AG04449 (cell line): Measurements from ENCODE around the gene CCDC160.

Source experiments
- CTCF ChIA-PET: fragments of 350-600 bp; formaldehyde crosslinking; extraction: SDS; loops from one replicate; lab custom pipeline; 2021; ENCODE audit warnings: antibody characterized with exemption; lab: Yijun Ruan, JAX
- POLR2A ChIA-PET: fragments of 400-600, 350-600 bp; formaldehyde crosslinking; extraction: SDS; loops from one replicate; lab custom pipeline; 2020; ENCODE audit warnings: antibody characterized with exemption, inconsistent platforms; lab: Yijun Ruan, JAX
- DNase-seq: peaks from one replicate; pipeline ENCODE4 v3.0.0-alpha.2; 2010; ENCODE audit warnings: low read depth, low spot score
- H3K4me3 ChIP-seq: 2 replicates; pipeline ENCODE4 v1.5.1; 2011; ENCODE audit warnings: low read depth, mild to moderate bottlenecking, control low read depth, low read length
- CTCF ChIP-seq: IDR thresholded peaks from one replicate; pipeline ENCODE4 v1.5.1; 2011; ENCODE audit warnings: mild to moderate bottlenecking, moderate library complexity, low read length, control low read depth, inconsistent platforms; ENCODE audit not compliant: insufficient read depth; ENCODE audit errors: missing control alignments

The CCDC160 gene

GRCh38 chrX:134236626-134237614, at the start of gene CCDC160:
TSS of gene CCDC160 (plus strand) at chrX:134237182. CDS start at chrX:134244801, 7,619 bp downstream.
- TF ChIP-seq CTCF: no peak
- H3K4me3 ChIP-seq: peak within 1 kb of the TSS; percentile 25
- POLR2A ChIA-PET: no interaction called here
- CTCF ChIA-PET: interaction anchor here (0.6 kb wide), 1 partner anchor 20 kb away, joined by 3 read pairs; no protein-coding TSS in a partner anchor
- DNase-seq: no peak

GRCh38 chrX:134191281-134191680, 45.7 kb upstream of the CCDC160 start:
- CTCF ChIA-PET: no interaction called here
- no peak overlapping the region for H3K4me3 ChIP-seq
- no peak for TF ChIP-seq CTCF
- DNase-seq: no peak
- POLR2A ChIA-PET: no interaction called here

GRCh38 chrX:134194915-134195314, 42.1 kb upstream of the CCDC160 start:
- no peak for TF ChIP-seq CTCF
- H3K4me3 ChIP-seq: no peak overlapping the region
- ChIA-PET CTCF (no interaction called here), POLR2A (no interaction called here)
- no peak for DNase-seq

GRCh38 chrX:134202561-134202960, 34.4 kb upstream of the CCDC160 start:
- no peak for DNase-seq
- H3K4me3 ChIP-seq: no peak overlapping the region
- TF ChIP-seq CTCF: no peak
- CTCF ChIA-PET: no interaction called here
- POLR2A ChIA-PET: no interaction called here

- H3K4me3 ChIP-seq: no peak overlapping the region
- CTCF ChIA-PET: no interaction called here
- POLR2A ChIA-PET: no interaction called here
- no peak for DNase-seq
- no peak for TF ChIP-seq CTCF
Measured at GRCh38 chrX:134206221-134206620, 30.8 kb upstream of the CCDC160 start.

GRCh38 chrX:134210465-134210864, 26.5 kb upstream of the CCDC160 start:
- ChIA-PET CTCF (no interaction called here), POLR2A (no interaction called here)
- TF ChIP-seq CTCF: no peak
- no peak overlapping the region for H3K4me3 ChIP-seq
- DNase-seq: no peak
